Measurements from ENCODE around the gene SVBP. TPM values are rescaled to one million over a fixed set of nuclear protein-coding genes. Genes with fewer than 3 reads are reported as not detected.
"Not testable (repeated sequence)": the region's sequence is repeated elsewhere in the genome, so short reads cannot be mapped to it uniquely, and the experiment has no call there.

SVBP gene
- total RNA-seq, 1 experiment from 2014 or later, result 32.6 TPM

DNA sequence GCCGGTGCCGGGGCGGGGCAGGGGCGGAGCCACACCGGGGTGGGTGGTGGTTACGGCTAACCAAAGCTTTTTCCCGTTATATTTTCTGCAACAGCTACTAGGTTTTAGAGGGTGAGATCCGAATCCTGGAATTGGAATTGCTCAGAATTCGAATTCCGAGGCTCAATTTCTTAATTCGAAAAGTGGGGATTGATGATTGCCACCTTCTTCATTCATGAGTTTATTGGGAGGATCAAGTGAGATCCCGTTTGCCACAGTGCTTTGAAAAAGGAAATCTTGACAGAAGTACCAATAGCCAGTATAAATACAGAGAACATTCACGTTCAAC, 207 bp upstream of the SVBP start:
- Histone ChIP-seq H3K4me1 (replicated peaks; ENCODE audit: insufficient read depth) (peaks cover 26% of the 10 kb centered on the region), H3K4me2 (peak overlapping the region; percentile 80), H3K36me3 (ENCODE audit: low read depth) (no peaks in the 10 kb centered on the region), H3K9me2 (ENCODE audit: insufficient read depth) (no peaks in the 10 kb centered on the region), H3F3A (ENCODE audit: insufficient read depth, low read depth) (peaks cover 12% of the 10 kb centered on the region; the same call in 1 of the 2 replicates), H3K27me3 (ENCODE audit: insufficient read depth, low read depth) (no peaks in the 10 kb centered on the region), H3K9me3 (ENCODE audit: insufficient read depth, low read depth) (no peaks in the 10 kb centered on the region), H3K27ac (peak overlapping the region; percentile 97; the same call in 1 of the 2 replicates), H2AFZ (no peak overlapping the region), H3K79me2 (ENCODE audit: low read depth) (peaks cover 19% of the 10 kb centered on the region; the same call in 1 of the 2 replicates), H3K4me3 (peak overlapping the region; percentile 100; the same call in 1 of the 2 replicates), H4K20me1 (ENCODE audit: insufficient read depth) (peaks cover 4% of the 10 kb centered on the region; the same call in 1 of the 2 replicates)
- no peak for TF ChIP-seq EZH2 (IDR thresholded peaks at IDR 0.05; ENCODE audit: low read depth)
- TF ChIP-seq, protein P1, sequence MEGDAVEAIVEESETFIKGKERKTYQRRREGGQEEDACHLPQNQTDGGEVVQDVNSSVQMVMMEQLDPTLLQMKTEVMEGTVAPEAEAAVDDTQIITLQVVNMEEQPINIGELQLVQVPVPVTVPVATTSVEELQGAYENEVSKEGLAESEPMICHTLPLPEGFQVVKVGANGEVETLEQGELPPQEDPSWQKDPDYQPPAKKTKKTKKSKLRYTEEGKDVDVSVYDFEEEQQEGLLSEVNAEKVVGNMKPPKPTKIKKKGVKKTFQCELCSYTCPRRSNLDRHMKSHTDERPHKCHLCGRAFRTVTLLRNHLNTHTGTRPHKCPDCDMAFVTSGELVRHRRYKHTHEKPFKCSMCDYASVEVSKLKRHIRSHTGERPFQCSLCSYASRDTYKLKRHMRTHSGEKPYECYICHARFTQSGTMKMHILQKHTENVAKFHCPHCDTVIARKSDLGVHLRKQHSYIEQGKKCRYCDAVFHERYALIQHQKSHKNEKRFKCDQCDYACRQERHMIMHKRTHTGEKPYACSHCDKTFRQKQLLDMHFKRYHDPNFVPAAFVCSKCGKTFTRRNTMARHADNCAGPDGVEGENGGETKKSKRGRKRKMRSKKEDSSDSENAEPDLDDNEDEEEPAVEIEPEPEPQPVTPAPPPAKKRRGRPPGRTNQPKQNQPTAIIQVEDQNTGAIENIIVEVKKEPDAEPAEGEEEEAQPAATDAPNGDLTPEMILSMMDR (conservative IDR thresholded peaks at IDR 0.05), result no peak
- intact Hi-C loops (cut with micrococcal nuclease; ENCODE audit: unreplicated experiment), result loop anchor here (2.0 kb wide), 1 partner anchor 51 kb away; the partner anchor contains the start of genes C1orf50 and P3H1
- BruUV-seq (replicated peaks), result no TSS peak
- POLR2A ChIA-PET (ENCODE audit: unreplicated experiment), result interaction anchor here (0.5 to 1.4 kb wide), 5 partner anchors 29 to 556 kb away, joined by 3 to 8 read pairs (median 4); partner anchors contain the start of gene ZNF691
- DNase-seq, result no peak
- CTCF ChIA-PET, result interaction anchor here (1.3 kb wide), 1 partner anchor 29 kb away, joined by 4 read pairs; the partner anchor contains the start of gene ZNF691

DNA sequence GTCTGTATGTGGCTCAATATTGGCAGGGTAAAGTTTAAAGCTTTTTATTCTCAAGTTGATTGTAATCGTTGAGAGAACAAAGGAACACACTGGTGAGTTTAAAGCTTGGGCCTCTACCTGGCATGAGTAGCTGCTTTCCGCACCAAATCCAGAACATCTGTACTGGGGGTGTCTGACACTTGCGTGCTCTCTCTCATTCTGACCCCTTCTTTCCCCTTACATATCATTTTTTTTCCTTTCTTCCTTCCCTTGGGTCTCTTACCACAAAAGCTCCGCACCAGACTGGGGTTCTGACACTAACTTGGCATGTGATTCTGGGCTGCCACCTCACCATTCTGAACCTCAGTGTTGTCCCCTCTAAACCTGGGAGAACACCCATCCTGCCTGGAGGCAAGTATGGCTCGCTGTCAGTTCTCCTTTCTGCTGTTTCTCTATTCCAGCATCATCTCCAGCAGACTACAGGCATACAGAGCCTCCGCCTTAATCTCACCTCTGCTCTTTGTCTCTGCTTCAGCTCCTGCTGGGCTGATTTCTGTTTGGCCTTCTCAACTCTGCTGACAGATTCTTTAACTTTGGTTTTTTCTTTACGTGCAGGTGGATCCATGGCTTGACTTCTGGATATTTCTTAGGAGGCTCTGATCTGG, 1.1 kb downstream of the SVBP start:
- ChIA-PET POLR2A (ENCODE audit: unreplicated experiment) (interaction anchor here (0.6 kb wide), 2 partner anchors 49 to 155 kb away, joined by 3 read pairs; partner anchors contain the start of genes C1orf50 and P3H1), CTCF (interaction anchor here (1.3 kb wide), 1 partner anchor 258 kb away, joined by 4 read pairs; no protein-coding TSS in a partner anchor)
- H3K4me2 ChIP-seq, result peak overlapping the region; percentile 85
- peaks cover 4% of the 10 kb centered on the region; the same call in 1 of the 2 replicates for H4K20me1 ChIP-seq (ENCODE audit: insufficient read depth)
- no peaks in the 10 kb centered on the region for H3K9me2 ChIP-seq (ENCODE audit: insufficient read depth)
- TF ChIP-seq, protein P1 (conservative IDR thresholded peaks at IDR 0.05), result no peak
- no peak for TF ChIP-seq EZH2 (IDR thresholded peaks at IDR 0.05; ENCODE audit: low read depth)
- H3K9me3 ChIP-seq (ENCODE audit: insufficient read depth, low read depth), result no peaks in the 10 kb centered on the region
- no peaks in the 10 kb centered on the region for H3K36me3 ChIP-seq (ENCODE audit: low read depth)
- H3K4me3 ChIP-seq, result peak overlapping the region; percentile 100
- peak overlapping the region; percentile 54 for H3K27ac ChIP-seq
- no peaks in the 10 kb centered on the region for H3K27me3 ChIP-seq (ENCODE audit: insufficient read depth, low read depth)
- BruUV-seq (replicated peaks), result TSS peak; percentile 61
- peaks cover 8% of the 10 kb centered on the region; the same call in 1 of the 2 replicates for H3F3A ChIP-seq (ENCODE audit: insufficient read depth, low read depth)
- intact Hi-C loops (cut with micrococcal nuclease; ENCODE audit: unreplicated experiment), result loop anchor here (2.0 kb wide), 1 partner anchor 49 kb away; the partner anchor contains the start of genes C1orf50 and P3H1
- DNase-seq, result peak in 1 of 2 experiments; percentile 20
- peak overlapping the region; percentile 99 for H2AFZ ChIP-seq
- H3K79me2 ChIP-seq (ENCODE audit: low read depth), result peaks cover 19% of the 10 kb centered on the region; the same call in 1 of the 2 replicates
- peaks cover 21% of the 10 kb centered on the region for H3K4me1 ChIP-seq (replicated peaks; ENCODE audit: insufficient read depth)

DNA sequence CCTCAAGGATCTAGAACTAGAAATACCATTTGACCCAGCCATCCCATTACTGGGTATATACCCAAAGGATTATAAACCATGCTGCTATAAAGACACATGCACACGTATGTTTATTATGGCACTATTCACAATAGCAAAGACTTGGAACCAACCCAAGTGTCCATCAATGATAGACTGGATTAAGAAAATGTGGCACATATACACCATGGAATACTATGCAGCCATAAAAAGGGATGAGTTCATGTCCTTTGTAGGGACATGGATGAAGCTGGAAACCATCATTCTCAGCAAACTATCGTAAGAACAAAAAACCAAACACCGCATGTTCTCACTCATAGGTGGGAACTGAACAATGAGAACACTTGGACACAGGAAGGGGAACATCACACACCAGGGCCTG, 2.4 kb downstream of the SVBP start:
- H4K20me1 ChIP-seq (ENCODE audit: insufficient read depth); H2AFZ ChIP-seq; CTCF ChIA-PET; POLR2A ChIA-PET (ENCODE audit: unreplicated experiment); H3K9me3 ChIP-seq (ENCODE audit: insufficient read depth, low read depth); H3F3A ChIP-seq (ENCODE audit: insufficient read depth, low read depth); H3K4me3 ChIP-seq; H3K4me2 ChIP-seq; DNase-seq; H3K9me2 ChIP-seq (ENCODE audit: insufficient read depth); intact Hi-C loops (cut with micrococcal nuclease; ENCODE audit: unreplicated experiment); H3K36me3 ChIP-seq (ENCODE audit: low read depth); H3K27me3 ChIP-seq (ENCODE audit: insufficient read depth, low read depth); H3K27ac ChIP-seq: not testable (repeated sequence)
- peaks cover 19% of the 10 kb centered on the region; the same call in 1 of the 2 replicates for H3K79me2 ChIP-seq (ENCODE audit: low read depth)
- TSS peak; percentile 0 for BruUV-seq (replicated peaks)
- peaks cover 21% of the 10 kb centered on the region for H3K4me1 ChIP-seq (replicated peaks; ENCODE audit: insufficient read depth)

Data from PC-9 (cell line).